Upper lobe of right lung (tissue), 1 donor: ENCODE results near the gene FAM163A. TPM values are rescaled to one million over a fixed set of nuclear protein-coding genes. Genes with fewer than 3 reads are reported as not detected.

ENCODE experiments used
- ATAC-seq: fragments of 200-7000 bp; cut with Tn5 transposase; one replicate; pipeline ENCODE4 v1.9.1; 2020; ENCODE audit warnings: mild to moderate bottlenecking, moderate library complexity
- DNase-seq: peaks from one replicate; pipeline ENCODE4 v3.0.0-alpha.2; 2020
- H3K27ac ChIP-seq: fragments of 200-600 bp; one replicate; pipeline ENCODE4 v1.8.0; 2022
- H3K27me3 ChIP-seq: fragments of 200-600 bp; one replicate; pipeline ENCODE4 v1.8.0; 2022; ENCODE audit warnings: mild to moderate bottlenecking
- H3K36me3 ChIP-seq: fragments of 200-600 bp; one replicate; pipeline ENCODE4 v1.8.0; 2022
- H3K4me1 ChIP-seq: fragments of 200-600 bp; one replicate; pipeline ENCODE4 v1.8.0; 2022
- H3K4me3 ChIP-seq: fragments of 200-600 bp; one replicate; pipeline ENCODE4 v1.8.0; 2022; ENCODE audit warnings: mild to moderate bottlenecking
- H3K9me3 ChIP-seq: fragments of 200-600 bp; one replicate; pipeline ENCODE4 v1.8.0; 2022
- CTCF ChIP-seq: fragments of 200-600 bp; IDR thresholded peaks from one replicate; pipeline ENCODE4 v1.8.0; 2022; ENCODE audit warnings: antibody characterized with exemption
- intact Hi-C: fragments of 100-400 bp; cut with DNase I; formaldehyde crosslinking; loops from one replicate; pipeline ENCODE4 v1.11.0; 2022
- total RNA-seq: library from RNA; stranded (reverse); fragmentation: NEBNext Ultra II Directional; extraction: Animal tissue kit (Norgen Biotek cat#: 25700); gene quantifications from one replicate; pipeline ENCODE4 v1.2.1, GENCODE V29; 2021
- donor health status: DM: no; HTN: yes; CAD: no; lungs with severe emphysema.

FAM163A gene
- total RNA-seq, 1 donor from 2014 or later = not detected

DNA sequence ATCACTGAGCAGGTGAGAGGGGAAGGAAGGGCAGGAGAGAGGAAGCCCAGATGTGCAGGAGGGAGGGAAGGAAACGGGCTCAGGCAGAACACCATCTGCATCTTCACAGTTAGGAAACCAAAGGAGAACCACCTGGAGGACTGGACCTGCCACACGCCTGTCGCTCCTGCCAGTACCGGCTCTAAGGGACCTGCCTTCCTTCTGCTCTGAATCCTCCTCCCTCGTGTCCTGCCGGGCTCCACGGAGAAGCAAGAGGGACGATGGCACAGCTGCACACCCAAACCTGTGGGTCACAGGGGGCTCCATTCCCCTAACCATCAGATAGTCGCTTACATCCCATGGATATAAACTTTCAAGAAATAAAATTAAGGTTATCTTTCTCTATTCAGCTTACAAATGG is 78.4 kb downstream of the FAM163A start:
- intact Hi-C loops = no loop called here
- no peak for TF ChIP-seq CTCF
- Histone ChIP-seq H3K27me3 (no peaks in the 10 kb centered on the region), H3K36me3 (no peaks in the 10 kb centered on the region), H3K9me3 (no peaks in the 10 kb centered on the region), H3K4me3 (no peak overlapping the region), H3K4me1 (peaks cover 3% of the 10 kb centered on the region), H3K27ac (no peak overlapping the region)
- no peak for DNase-seq
- ATAC-seq = no peak

DNA sequence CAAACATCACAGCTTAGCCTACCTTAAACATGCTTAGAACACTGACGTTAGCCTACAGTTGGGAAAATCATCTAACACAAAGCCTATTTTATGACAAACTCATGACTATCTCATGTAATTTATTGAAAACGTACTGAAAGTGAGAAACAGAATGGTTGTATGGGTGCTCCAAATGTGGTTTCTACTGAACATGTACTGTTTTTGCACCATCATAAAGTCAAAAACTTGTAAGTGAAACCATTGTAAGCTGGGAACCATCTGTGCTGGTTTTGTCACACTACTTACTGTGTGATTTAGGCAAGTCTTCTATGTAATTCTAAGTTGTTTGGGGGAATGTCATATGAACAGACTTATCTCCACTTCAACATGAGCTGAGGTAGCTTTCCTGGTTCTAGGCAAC is 79.0 kb downstream of the FAM163A start:
- H3K4me1 ChIP-seq = no peaks in the 10 kb centered on the region

DNA sequence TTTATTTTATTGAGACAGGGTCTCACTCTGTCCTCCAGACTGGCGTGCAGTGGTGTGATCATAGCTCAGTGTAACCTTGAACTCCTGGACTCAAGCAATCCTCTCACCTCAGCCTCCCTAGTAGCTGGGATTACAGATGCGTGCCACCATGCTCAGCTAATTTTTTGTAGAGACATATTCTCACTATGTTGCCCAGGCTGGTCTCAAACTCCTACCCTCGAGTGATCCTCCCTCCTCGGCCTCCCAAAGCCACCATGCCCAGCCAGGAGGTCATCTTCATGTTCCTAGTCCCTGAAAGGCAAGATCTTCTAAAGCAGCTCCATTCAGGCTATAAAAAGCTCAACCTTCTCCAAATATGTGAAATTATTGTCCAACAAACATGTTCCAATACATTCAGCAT is 80.6 kb downstream of the FAM163A start:
- H3K4me3 ChIP-seq = no peak overlapping the region
- H3K4me1 ChIP-seq = no peaks in the 10 kb centered on the region
- H3K9me3 ChIP-seq = no peaks in the 10 kb centered on the region
- intact Hi-C loops = no loop called here
- H3K27ac ChIP-seq = no peak overlapping the region
- DNase-seq = no peak
- no peaks in the 10 kb centered on the region for H3K27me3 ChIP-seq
- no peak for ATAC-seq
- no peak for TF ChIP-seq CTCF
- H3K36me3 ChIP-seq = no peaks in the 10 kb centered on the region

More for the DNA sequence above, 79.0 kb downstream of the FAM163A start:
- no peaks in the 10 kb centered on the region for H3K9me3 ChIP-seq
- intact Hi-C loops = no loop called here
- no peaks in the 10 kb centered on the region for H3K27me3 ChIP-seq
- ATAC-seq (no peak), DNase-seq (no peak)
- TF ChIP-seq CTCF = no peak
- H3K4me3 ChIP-seq = no peak overlapping the region
- no peak overlapping the region for H3K27ac ChIP-seq
- H3K36me3 ChIP-seq = no peaks in the 10 kb centered on the region

DNA sequence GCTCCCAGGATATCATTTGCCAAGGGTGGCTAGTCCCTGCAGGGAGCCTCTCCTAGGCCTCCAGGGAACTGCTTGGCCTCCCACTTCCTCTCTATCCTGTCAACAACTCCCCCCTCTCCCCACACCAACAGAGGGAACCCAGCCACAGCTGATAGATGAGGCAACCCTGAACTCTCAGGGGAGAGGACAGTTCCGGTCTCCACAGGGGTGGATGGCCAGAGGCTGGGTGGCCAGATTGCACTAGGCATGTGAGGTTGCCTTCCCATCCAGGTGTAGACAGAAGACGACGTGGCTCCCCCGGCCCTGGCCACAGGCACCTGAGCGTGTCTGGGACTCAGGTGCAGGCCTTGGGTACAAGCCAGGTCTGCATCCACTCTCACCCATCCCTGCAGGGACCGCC is 81.2 kb downstream of the FAM163A start:
- TF ChIP-seq CTCF = no peak
- intact Hi-C loops = no loop called here
- Histone ChIP-seq H3K27me3 (no peaks in the 10 kb centered on the region), H3K9me3 (no peaks in the 10 kb centered on the region), H3K36me3 (no peaks in the 10 kb centered on the region), H3K4me3 (no peak overlapping the region), H3K4me1 (no peaks in the 10 kb centered on the region), H3K27ac (no peak overlapping the region)
- ATAC-seq = peak; percentile 37
- DNase-seq = peak; percentile 52

DNA sequence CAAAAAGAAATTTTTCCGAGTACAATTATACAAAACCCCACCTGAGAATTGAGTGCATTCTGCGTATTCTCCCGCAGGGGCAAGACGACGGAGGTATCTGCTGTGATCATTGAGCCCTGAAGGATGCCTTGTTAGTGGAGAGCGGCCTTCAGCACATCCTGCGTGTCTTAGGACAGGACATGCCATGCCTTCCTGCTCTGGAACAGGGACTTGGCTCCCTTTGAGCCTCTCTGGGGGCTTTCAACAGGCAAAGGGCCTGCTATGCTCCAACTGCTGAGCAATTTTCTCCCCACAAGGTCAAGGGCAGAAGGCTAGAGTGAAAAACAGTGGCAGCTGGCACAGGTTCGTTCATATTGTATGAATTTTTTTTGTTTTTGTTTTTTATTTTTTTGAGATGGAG is 82.1 kb downstream of the FAM163A start:
- DNase-seq (no peak), ATAC-seq (no peak)
- TF ChIP-seq CTCF = no peak
- H3K4me1 ChIP-seq = no peaks in the 10 kb centered on the region
- H3K27ac ChIP-seq = no peak overlapping the region
- H3K27me3 ChIP-seq = no peaks in the 10 kb centered on the region
- H3K36me3 ChIP-seq = no peaks in the 10 kb centered on the region
- H3K4me3 ChIP-seq = no peak overlapping the region
- intact Hi-C loops = no loop called here
- H3K9me3 ChIP-seq = no peaks in the 10 kb centered on the region

- Histone ChIP-seq H3K27ac (no peak overlapping the region), H3K4me1 (no peaks in the 10 kb centered on the region), H3K9me3 (no peaks in the 10 kb centered on the region), H3K4me3 (no peak overlapping the region), H3K36me3 (no peaks in the 10 kb centered on the region), H3K27me3 (no peaks in the 10 kb centered on the region)
- ATAC-seq (no peak), DNase-seq (no peak)
- intact Hi-C loops = no loop called here
- TF ChIP-seq CTCF = no peak
Measured at GRCh38 chr1:179825798-179826460, 82.8 kb downstream of the FAM163A start.
